HepG2 (cell line): ENCODE data around the gene APCDD1L. TPM values are rescaled to one million over a fixed set of nuclear protein-coding genes. Genes with fewer than 3 reads are reported as not detected.

Experiments used
- ATAC-seq: fragments of 200-7000 bp; cut with Tn5 transposase; 3 replicates; pipeline ENCODE4 v1.9.1; 2020; ENCODE audit warnings: mild to moderate bottlenecking, moderate library complexity
- BruUV-seq: library from RNA; stranded (reverse); fragments of 400-500 nt; replicated peaks from 2 replicates; lab custom pipeline; 2021; lab: Mats Ljungman, UMichigan
- CTCF ChIA-PET: fragments of 300-600 bp; formaldehyde crosslinking; extraction: SDS; loops from one replicate; lab custom pipeline; 2021; ENCODE audit warnings: low total read pairs, inconsistent platforms, low intra/inter-chr PET ratio; lab: Yijun Ruan, JAX
- POLR2A ChIA-PET: fragments of 350-600 bp; sonication (Branson Sonifier 250); formaldehyde crosslinking; loops from one replicate; lab custom pipeline; 2020; ENCODE audit warnings: antibody characterized with exemption, inconsistent platforms; lab: Yijun Ruan, JAX
- DNase-seq: peaks from one replicate; pipeline ENCODE4 v3.0.0-alpha.2; 2015; ENCODE audit warnings: low spot score
- FAIRE-seq: peaks from 3 replicates; lab custom pipeline; 2011; peaks lifted over from hg19 to GRCh38; lab: Jason Lieb, UNC
- H2AFZ ChIP-seq: one replicate; pipeline ENCODE4 v1.6.1; 2011; ENCODE audit warnings: low read length, inconsistent platforms
- H3K27ac ChIP-seq: fragments of 300-600 bp; 3 replicates; pipeline ENCODE4 v1.8.0; 2011; ENCODE audit warnings: mixed run types, mild to moderate bottlenecking, mixed read lengths, low read length, inconsistent platforms; ENCODE audit not compliant: insufficient read depth; ENCODE audit errors: extremely low read length
- H3K27me3 ChIP-seq, 2 experiments: fragments of 200-600 bp in 1 of 2; 2 replicates in 1 of 2; 3 replicates in 1 of 2; pipeline versions ENCODE4 v1.6.0 to v1.8.0; 2011; ENCODE audit warnings: low read length in 2 of 2, mild to moderate bottlenecking in 2 of 2, moderate library complexity in 2 of 2, inconsistent platforms in 1 of 2; ENCODE audit not compliant: insufficient read depth in 2 of 2, control insufficient read depth in 1 of 2
- H3K36me3 ChIP-seq, 2 experiments: fragments of 200-600 bp in 1 of 2; replicated peaks in 1 of 2; 2 replicates in 1 of 2; 3 replicates in 1 of 2; pipeline versions ENCODE4 v1.5.1 to v1.8.0; 2011; ENCODE audit warnings: low read length in 2 of 2, inconsistent platforms in 1 of 2; ENCODE audit not compliant: insufficient read depth in 2 of 2, control insufficient read depth in 1 of 2
- H3K4me1 ChIP-seq: 2 replicates; pipeline ENCODE4 v1.5.1; 2012; ENCODE audit warnings: low read length, inconsistent platforms; ENCODE audit not compliant: insufficient read depth
- H3K4me2 ChIP-seq: 2 replicates; pipeline ENCODE4 v1.6.0; 2011; ENCODE audit warnings: low read depth, low read length, inconsistent platforms
- H3K4me3 ChIP-seq, 3 experiments: fragments of 200-600 bp in 1 of 3; sonication (generic), shearing (Covaris generic) in 1 of 3; replicated peaks in 1 of 3; 2 replicates each; pipeline ENCODE4 v1.5.1; 2011 to 2016; ENCODE audit warnings: low read length in 3 of 3, inconsistent platforms in 2 of 3, low read depth in 2 of 3, mild to moderate bottlenecking in 2 of 3, control low read depth in 1 of 3, mixed read lengths in 1 of 3; ENCODE audit not compliant: insufficient read depth in 1 of 3
- H3K79me2 ChIP-seq: one replicate; pipeline ENCODE4 v1.6.1; 2011; ENCODE audit warnings: low read length, inconsistent platforms; ENCODE audit not compliant: insufficient read depth
- H3K9ac ChIP-seq: 2 replicates; pipeline ENCODE4 v1.6.0; 2011; ENCODE audit warnings: mild to moderate bottlenecking, low read depth, low read length, inconsistent platforms; ENCODE audit not compliant: insufficient read depth
- H3K9me3 ChIP-seq: 2 replicates; pipeline ENCODE4 v1.5.1; 2012; ENCODE audit warnings: mild to moderate bottlenecking, low read length
- H4K20me1 ChIP-seq: 2 replicates; pipeline ENCODE4 v1.6.0; 2011; ENCODE audit warnings: inconsistent platforms, mild to moderate bottlenecking, low read length, moderate library complexity; ENCODE audit not compliant: insufficient read depth
- BCL3 ChIP-seq: sonication (generic); formaldehyde crosslinking; IDR thresholded peaks from 2 replicates; pipeline ENCODE4 v1.5.1; 2020; ENCODE audit warnings: mild to moderate bottlenecking, missing genetic modification reagents, moderate library complexity
- GATAD1 ChIP-seq: IDR thresholded peaks from 2 replicates; pipeline ENCODE4 v1.6.1; 2016; ENCODE audit warnings: missing genetic modification reagents, missing compliant biosample characterization
- GLMP ChIP-seq: sonication (generic); formaldehyde crosslinking; IDR thresholded peaks from 2 replicates; pipeline ENCODE4 v1.9.0; 2021; ENCODE audit warnings: missing genetic modification reagents, mild to moderate bottlenecking, borderline replicate concordance
- HBP1 ChIP-seq: IDR thresholded peaks from 2 replicates; pipeline ENCODE4 v1.6.1; 2016; ENCODE audit warnings: low read depth, control low read depth
- JUN ChIP-seq: sonication (generic); formaldehyde crosslinking; IDR thresholded peaks from 2 replicates; pipeline ENCODE4 v1.4.0; 2020; ENCODE audit warnings: mild to moderate bottlenecking, missing genetic modification reagents
- MED13 ChIP-seq: sonication (generic); formaldehyde crosslinking; IDR thresholded peaks from 2 replicates; pipeline ENCODE4 v1.5.0; 2020; ENCODE audit warnings: missing genetic modification reagents
- YEATS2 ChIP-seq: sonication (generic); formaldehyde crosslinking; IDR thresholded peaks from 2 replicates; pipeline ENCODE4 v1.4.0; 2020; ENCODE audit warnings: missing genetic modification reagents, borderline replicate concordance
- ZFP1 ChIP-seq: IDR thresholded peaks from 2 replicates; pipeline ENCODE4 v1.6.1; 2016
- ZNF816 ChIP-seq: sonication (generic); formaldehyde crosslinking; IDR thresholded peaks from 2 replicates; pipeline ENCODE4 v1.8.0; 2022; ENCODE audit warnings: missing genetic modification reagents, mild to moderate bottlenecking, borderline replicate concordance
- in situ Hi-C: cut with HindIII; loops from 2 replicates; pipeline ENCODE4 v1.10.0; 2017; ENCODE audit warnings: low pct_unique_long_range_greater_than_20kb; ENCODE audit not compliant: extremely low pct_ligation_motif_present
- intact Hi-C: fragments of 100-400 bp; cut with micrococcal nuclease; formaldehyde crosslinking; loops from one replicate; pipeline ENCODE4 v1.10.0; 2022; ENCODE audit not compliant: unreplicated experiment
- polyA plus RNA-seq, 8 experiments: library from polyadenylated mRNA; depleted of rRNA in 3 of 8; stranded (reverse) in 7 of 8; unstranded in 1 of 8; fragments of >200 nt; fragmentation: Illumina TruSeq in 4 of 8; extraction: Trizol in 4 of 8; gene quantifications; 2 replicates each; pipeline versions ENCODE4 v1.2.1 to v1.2.3, GENCODE V29; 2011 to 2016; ENCODE audit warnings: low read depth in 4 of 8, missing spikeins in 1 of 8, mixed read lengths in 1 of 8; ENCODE audit not compliant: insufficient read depth in 1 of 8
- total RNA-seq, 5 experiments: library from RNA; depleted of rRNA; stranded (reverse); fragments of >200 nt; fragmentation: Illumina TruSeq; extraction: Trizol; gene quantifications; 2 replicates each; pipeline ENCODE4 v1.2.3, GENCODE V29; 2016; ENCODE audit warnings: low read depth in 1 of 5

APCDD1L gene
- total and polyA plus RNA-seq, 2 of the 13 experiments (the other 11 are each of a cell fraction or from before 2014, with no cell fraction given) = not detected

- TF ChIP-seq YEATS2 (CRISPR knock-in tag) (no peak), ZNF816 (CRISPR knock-in tag) (no peak), GATAD1 (CRISPR knock-in tag) (no peak), MED13 (CRISPR knock-in tag) (no peak), BCL3 (no peak), ZFP1 (CRISPR knock-in tag) (peak; percentile 88; the same call in 1 of the 2 replicates), HBP1 (CRISPR knock-in tag) (no peak), GLMP (CRISPR knock-in tag) (no peak), JUN (CRISPR knock-in tag) (no peak)
- CTCF ChIA-PET = no interaction called here
- FAIRE-seq (no peak), DNase-seq (no peak), ATAC-seq (no peak)
- Histone ChIP-seq H2AFZ (no peak overlapping the region), H3K4me3 (no peak overlapping the region), H3K79me2 (no peaks in the 10 kb centered on the region), H4K20me1 (no peaks in the 10 kb centered on the region), H3K4me2 (no peak overlapping the region), H3K27me3 (no peaks in the 10 kb centered on the region), H3K4me1 (no peaks in the 10 kb centered on the region), H3K36me3 (no peaks in the 10 kb centered on the region), H3K9me3 (peaks cover 8% of the 10 kb centered on the region; the same call in 1 of the 2 replicates), H3K27ac (no peak overlapping the region), H3K9ac (no peak overlapping the region)
- POLR2A ChIA-PET = interaction anchor here (1.0 kb wide), 1 partner anchor 66 kb away, joined by 3 read pairs; the partner anchor contains the start of gene VAPB
- intact Hi-C loops = no loop called here
- in situ Hi-C loops = no loop called here
- BruUV-seq = no TSS peak
Observed at GRCh38 chr20:58454460-58454859, 60.7 kb downstream of the APCDD1L start.
